HCT116 (cell line): ENCODE results near the gene ANO2. TPM values are rescaled to one million over a fixed set of nuclear protein-coding genes. Genes with fewer than 3 reads are reported as not detected.

Source experiments
- ATAC-seq: fragments of 200-7000 bp; cut with Tn5 transposase; 2 replicates; pipeline ENCODE4 v1.9.1; 2020; ENCODE audit warnings: mild to moderate bottlenecking, moderate library complexity
- BruUV-seq: library from RNA; stranded (reverse); fragments of 400-500 nt; replicated peaks from 2 replicates; lab custom pipeline; 2021; lab: Mats Ljungman, UMichigan
- CTCF ChIA-PET: fragments of 300-600 bp; sonication (Branson Sonifier 250); formaldehyde crosslinking; loops from one replicate; lab custom pipeline; 2021; ENCODE audit warnings: antibody characterized with exemption; lab: Charles Lee
- POLR2A ChIA-PET: fragments of 300-600, 350-600 bp; sonication (Branson Sonifier 250); formaldehyde crosslinking; loops from one replicate; lab custom pipeline; 2021; ENCODE audit warnings: antibody characterized with exemption; lab: Charles Lee
- RAD21 ChIA-PET, 2 experiments: fragments of 300-600 bp; sonication (Branson Sonifier 250); formaldehyde crosslinking; loops; one replicate each; lab custom pipeline; 2023; ENCODE audit warnings: low total read pairs in 2 of 2; ENCODE audit not compliant: uncharacterized antibody in 2 of 2, unreplicated experiment in 2 of 2, low non-redundant PET in 1 of 2; lab: Charles Lee
- DNase-seq: peaks from one replicate; pipeline ENCODE4 v3.0.0-alpha.2; 2010; ENCODE audit warnings: low read depth, low spot score
- H2AFZ ChIP-seq: fragments of 200-600 bp; shearing (Covaris generic), sonication (generic); 2 replicates; pipeline ENCODE4 v1.6.1; 2017; ENCODE audit warnings: low read depth, mixed run types, mixed read lengths, antibody characterized with exemption, low read length; ENCODE audit not compliant: poor library complexity, severe bottlenecking
- H3K27ac ChIP-seq: 2 replicates; pipeline ENCODE4 v1.5.1; 2012; ENCODE audit warnings: low read depth, low read length
- H3K27me3 ChIP-seq: fragments of 200-600 bp; sonication (generic); 2 replicates; pipeline ENCODE4 v1.6.1; 2016; ENCODE audit warnings: mixed run types, low read length, mixed read lengths; ENCODE audit not compliant: insufficient read depth
- H3K36me3 ChIP-seq, 2 experiments: fragments of 200-500 bp in 1 of 2; fragments of 200-600 bp in 1 of 2; sonication (Bioruptor generic) in 1 of 2; sonication (generic) in 1 of 2; 2 replicates each; pipeline versions ENCODE4 v1.5.1 to v1.6.1; 2014 to 2016; ENCODE audit warnings: low read length in 2 of 2, inconsistent platforms in 1 of 2, mixed read lengths in 1 of 2, mixed run types in 1 of 2; ENCODE audit not compliant: insufficient read depth in 2 of 2, control insufficient read depth in 1 of 2
- H3K4me1 ChIP-seq, 2 experiments: fragments of 200-600 bp in 1 of 2; sonication (generic) in 1 of 2; 2 replicates each; pipeline versions ENCODE4 v1.5.1 to v1.6.1; 2012 to 2017; ENCODE audit warnings: low read length in 2 of 2, inconsistent platforms in 1 of 2, mild to moderate bottlenecking in 1 of 2, mixed read lengths in 1 of 2, mixed run types in 1 of 2, moderate library complexity in 1 of 2; ENCODE audit not compliant: insufficient read depth in 2 of 2, control insufficient read depth in 1 of 2
- H3K4me2 ChIP-seq: fragments of 200-600 bp; sonication (generic); 2 replicates; pipeline ENCODE4 v1.6.1; 2017; ENCODE audit warnings: mixed run types, low read length, mixed read lengths
- H3K4me3 ChIP-seq, 2 experiments: fragments of 200-600 bp in 1 of 2; sonication (generic) in 1 of 2; replicated peaks in 1 of 2; 2 replicates each; pipeline ENCODE4 v1.5.1; 2011 to 2016; ENCODE audit warnings: low read length in 2 of 2, control low read depth in 1 of 2, low read depth in 1 of 2, mild to moderate bottlenecking in 1 of 2, mixed read lengths in 1 of 2, mixed run types in 1 of 2
- H3K79me2 ChIP-seq: fragments of 200-600 bp; sonication (generic); 2 replicates; pipeline ENCODE4 v1.6.1; 2017; ENCODE audit warnings: mild to moderate bottlenecking, mixed run types, low read length, moderate library complexity, mixed read lengths; ENCODE audit not compliant: insufficient read depth
- H3K9ac ChIP-seq: fragments of 200-600 bp; sonication (generic); 2 replicates; pipeline ENCODE4 v1.6.1; 2016; ENCODE audit warnings: low read length, mixed read lengths
- H3K9me2 ChIP-seq: fragments of 200-600 bp; sonication (generic), shearing (Covaris generic); 2 replicates; pipeline ENCODE4 v1.6.1; 2017; ENCODE audit warnings: mixed run types, mild to moderate bottlenecking, moderate library complexity; ENCODE audit not compliant: insufficient read depth
- H3K9me3 ChIP-seq, 2 experiments: fragments of 200-500 bp in 1 of 2; fragments of 200-600 bp in 1 of 2; sonication (Bioruptor generic) in 1 of 2; sonication (generic) in 1 of 2; 2 replicates each; pipeline ENCODE4 v1.6.1; 2014 to 2017; ENCODE audit warnings: low read length in 2 of 2, mixed read lengths in 2 of 2, inconsistent platforms in 1 of 2, low read depth in 1 of 2, mild to moderate bottlenecking in 1 of 2, mixed run types in 1 of 2, moderate library complexity in 1 of 2; ENCODE audit not compliant: control insufficient read depth in 1 of 2, insufficient read depth in 1 of 2
- H4K20me1 ChIP-seq: fragments of 200-600 bp; sonication (generic), shearing (Covaris generic); 2 replicates; pipeline ENCODE4 v1.6.1; 2017; ENCODE audit warnings: mixed run types, mild to moderate bottlenecking, moderate library complexity; ENCODE audit not compliant: insufficient read depth
- CEBPB ChIP-seq: IDR thresholded peaks from 2 replicates; pipeline ENCODE4 v1.6.1; 2012; ENCODE audit warnings: low read depth
- EZH2 ChIP-seq: fragments of 200-600 bp; sonication (generic); IDR thresholded peaks from 2 replicates; pipeline ENCODE4 v1.6.1; 2017; ENCODE audit warnings: antibody characterized with exemption, mixed run types
- RAD21 ChIP-seq: IDR thresholded peaks from 2 replicates; pipeline ENCODE4 v1.6.1; 2012; ENCODE audit warnings: low read depth, mild to moderate bottlenecking
- SIN3A ChIP-seq: IDR thresholded peaks from 2 replicates; pipeline ENCODE4 v1.6.1; 2012; ENCODE audit warnings: low read depth
- SP1 ChIP-seq: IDR thresholded peaks from 2 replicates; pipeline ENCODE4 v1.6.1; 2012; ENCODE audit warnings: low read depth
- TCF7L2 ChIP-seq: IDR thresholded peaks from 2 replicates; pipeline ENCODE4 v1.7.0; 2011; ENCODE audit warnings: borderline replicate concordance, inconsistent platforms; ENCODE audit not compliant: insufficient read depth, insufficient read length; ENCODE audit errors: extremely low read depth
- ZFX ChIP-seq: fragments of 450-650 bp; IDR thresholded peaks from 2 replicates; pipeline ENCODE4 v1.6.1; 2017
- intact Hi-C: fragments of 100-400 bp; cut with micrococcal nuclease; formaldehyde crosslinking; loops from 2 replicates; pipeline ENCODE4 v1.10.0; 2022
- total RNA-seq: library from RNA; stranded (reverse); gene quantifications from one replicate; pipeline ENCODE4 v1.2.1, GENCODE V29; 2021; ENCODE audit not compliant: unreplicated experiment
- TF ChIP-seq, protein P1 (sequence below), 3 experiments: fragments of 200-600 bp in 1 of 3; sonication (generic) in 1 of 3; IDR thresholded peaks in 2 of 3; conservative IDR thresholded peaks in 1 of 3; 2 replicates each; pipeline ENCODE4 v1.5.1; 2012 to 2017; ENCODE audit warnings: low read depth in 2 of 3, low read length in 2 of 3, antibody characterized with exemption in 1 of 3, borderline replicate concordance in 1 of 3, control low read depth in 1 of 3, mild to moderate bottlenecking in 1 of 3, mixed read lengths in 1 of 3, mixed run types in 1 of 3, moderate library complexity in 1 of 3; ENCODE audit not compliant: insufficient read depth in 1 of 3
- TF ChIP-seq, protein P2 (sequence below): IDR thresholded peaks from 2 replicates; pipeline ENCODE4 v1.6.1; 2011; ENCODE audit warnings: mild to moderate bottlenecking, low read length, moderate library complexity; ENCODE audit not compliant: insufficient replicate concordance; ENCODE audit errors: extremely low read depth

The ANO2 gene
- total RNA-seq, 1 experiment from 2014 or later = not detected

DNA sequence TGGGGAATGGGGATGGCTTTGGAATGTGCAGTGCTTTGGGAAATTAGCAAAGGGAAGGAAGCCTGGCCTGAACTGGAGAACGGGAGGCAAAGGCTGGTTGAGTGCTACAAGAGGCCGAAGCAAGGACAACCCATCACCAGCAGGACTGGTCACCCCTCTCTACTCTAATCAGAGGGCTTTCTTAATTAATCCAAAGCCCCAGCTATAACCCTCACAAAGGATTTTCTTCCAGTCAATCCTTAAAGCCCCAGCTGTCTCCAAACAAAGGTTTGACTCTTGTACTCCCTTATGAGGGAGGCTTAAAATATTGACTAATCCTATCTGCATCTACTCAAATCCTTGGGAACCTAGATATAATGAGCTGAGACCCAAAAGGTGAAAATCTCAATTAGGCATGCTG is 256.8 kb downstream of the ANO2 start (continued):
- TF ChIP-seq, protein P1, sequence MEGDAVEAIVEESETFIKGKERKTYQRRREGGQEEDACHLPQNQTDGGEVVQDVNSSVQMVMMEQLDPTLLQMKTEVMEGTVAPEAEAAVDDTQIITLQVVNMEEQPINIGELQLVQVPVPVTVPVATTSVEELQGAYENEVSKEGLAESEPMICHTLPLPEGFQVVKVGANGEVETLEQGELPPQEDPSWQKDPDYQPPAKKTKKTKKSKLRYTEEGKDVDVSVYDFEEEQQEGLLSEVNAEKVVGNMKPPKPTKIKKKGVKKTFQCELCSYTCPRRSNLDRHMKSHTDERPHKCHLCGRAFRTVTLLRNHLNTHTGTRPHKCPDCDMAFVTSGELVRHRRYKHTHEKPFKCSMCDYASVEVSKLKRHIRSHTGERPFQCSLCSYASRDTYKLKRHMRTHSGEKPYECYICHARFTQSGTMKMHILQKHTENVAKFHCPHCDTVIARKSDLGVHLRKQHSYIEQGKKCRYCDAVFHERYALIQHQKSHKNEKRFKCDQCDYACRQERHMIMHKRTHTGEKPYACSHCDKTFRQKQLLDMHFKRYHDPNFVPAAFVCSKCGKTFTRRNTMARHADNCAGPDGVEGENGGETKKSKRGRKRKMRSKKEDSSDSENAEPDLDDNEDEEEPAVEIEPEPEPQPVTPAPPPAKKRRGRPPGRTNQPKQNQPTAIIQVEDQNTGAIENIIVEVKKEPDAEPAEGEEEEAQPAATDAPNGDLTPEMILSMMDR (IDR thresholded peaks at IDR 0.05 in 2 of 3, conservative IDR thresholded peaks at IDR 0.05 in 1 of 3; ENCODE audit: borderline replicate concordance in 1 of 3, insufficient read depth in 1 of 3, low read depth in 2 of 3, low read length in 2 of 3) = no peak
- TF ChIP-seq CEBPB (no peak), TCF7L2 (no peak), SP1 (no peak), RAD21 (no peak)

DNA sequence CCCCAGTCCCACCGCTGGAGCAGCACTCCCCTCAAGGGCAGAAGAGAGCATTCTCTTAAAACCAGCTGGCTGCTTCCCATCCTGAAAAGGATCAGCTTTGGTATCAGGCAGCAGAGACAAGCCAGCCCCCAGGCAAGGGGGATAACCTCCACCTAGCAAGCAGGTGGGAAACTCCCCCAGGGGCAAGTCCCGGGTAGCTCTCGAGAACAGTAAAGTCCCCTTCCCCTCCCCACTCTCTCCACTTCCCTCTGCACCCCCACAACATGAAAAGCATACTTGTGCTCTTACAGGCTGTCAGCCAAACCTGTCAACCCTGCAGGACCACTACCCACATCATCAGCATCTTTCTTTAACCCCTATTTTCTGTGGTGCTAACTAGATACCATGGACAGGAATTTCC is 259.1 kb downstream of the ANO2 start:
- ChIA-PET CTCF (no interaction called here), POLR2A (no interaction called here), RAD21 (no interaction called here)
- H3K4me1 ChIP-seq = no peaks in the 10 kb centered on the region
- H4K20me1 ChIP-seq = no peaks in the 10 kb centered on the region
- H3K9me3 ChIP-seq = no peaks in the 10 kb centered on the region
- no peaks in the 10 kb centered on the region for H3K36me3 ChIP-seq
- no peak overlapping the region for H2AFZ ChIP-seq
- no peak overlapping the region for H3K27ac ChIP-seq
- intact Hi-C loops = no loop called here
- no peak for ATAC-seq
- DNase-seq = no peak
- no peak overlapping the region for H3K4me3 ChIP-seq
- no peak overlapping the region for H3K4me2 ChIP-seq
- peaks cover 35% of the 10 kb centered on the region for H3K27me3 ChIP-seq
- TF ChIP-seq, protein P2, sequence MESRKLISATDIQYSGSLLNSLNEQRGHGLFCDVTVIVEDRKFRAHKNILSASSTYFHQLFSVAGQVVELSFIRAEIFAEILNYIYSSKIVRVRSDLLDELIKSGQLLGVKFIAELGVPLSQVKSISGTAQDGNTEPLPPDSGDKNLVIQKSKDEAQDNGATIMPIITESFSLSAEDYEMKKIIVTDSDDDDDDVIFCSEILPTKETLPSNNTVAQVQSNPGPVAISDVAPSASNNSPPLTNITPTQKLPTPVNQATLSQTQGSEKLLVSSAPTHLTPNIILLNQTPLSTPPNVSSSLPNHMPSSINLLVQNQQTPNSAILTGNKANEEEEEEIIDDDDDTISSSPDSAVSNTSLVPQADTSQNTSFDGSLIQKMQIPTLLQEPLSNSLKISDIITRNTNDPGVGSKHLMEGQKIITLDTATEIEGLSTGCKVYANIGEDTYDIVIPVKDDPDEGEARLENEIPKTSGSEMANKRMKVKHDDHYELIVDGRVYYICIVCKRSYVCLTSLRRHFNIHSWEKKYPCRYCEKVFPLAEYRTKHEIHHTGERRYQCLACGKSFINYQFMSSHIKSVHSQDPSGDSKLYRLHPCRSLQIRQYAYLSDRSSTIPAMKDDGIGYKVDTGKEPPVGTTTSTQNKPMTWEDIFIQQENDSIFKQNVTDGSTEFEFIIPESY = no peak
- no peak for TF ChIP-seq ZFX
- TF ChIP-seq SIN3A = no peak
- TF ChIP-seq SP1 = no peak
- no peak for TF ChIP-seq EZH2
- TF ChIP-seq, all 23 proteins: peak for 0
- Histone ChIP-seq H3K9me2 (no peaks in the 10 kb centered on the region), H3K79me2 (no peaks in the 10 kb centered on the region), H3K9ac (no peak overlapping the region)
- BruUV-seq = no TSS peak
